Type B pancreatic cell (in vitro differentiated cells): ENCODE results near the gene LRP2. TPM values are rescaled to one million over a fixed set of nuclear protein-coding genes. Genes with fewer than 3 reads are reported as not detected.
"Not testable (repeated sequence)": the region's sequence is repeated elsewhere in the genome, so short reads cannot be mapped to it uniquely, and the experiment has no call there.

Experiments
- DNase-seq: peaks from one replicate; pipeline ENCODE4 v3.0.0; 2021; ENCODE audit warnings: mixed read lengths; ENCODE audit not compliant: unreplicated experiment; ENCODE audit errors: extremely low spot score
- H3K27ac Mint-ChIP-seq: 2 replicates; pipeline ENCODE4 v1.8.0; 2021; ENCODE audit warnings: mild to moderate bottlenecking, mixed read lengths
- H3K27me3 Mint-ChIP-seq: 2 replicates; pipeline ENCODE4 v1.8.0; 2021; ENCODE audit warnings: mixed read lengths
- H3K36me3 Mint-ChIP-seq: 2 replicates; pipeline ENCODE4 v1.8.0; 2021; ENCODE audit warnings: mixed read lengths
- H3K4me1 Mint-ChIP-seq: one replicate; pipeline ENCODE4 v1.8.0; 2021; ENCODE audit warnings: mixed read lengths; ENCODE audit not compliant: unreplicated experiment
- H3K4me3 Mint-ChIP-seq: 2 replicates; pipeline ENCODE4 v1.8.0; 2021; ENCODE audit warnings: mild to moderate bottlenecking, mixed read lengths
- H3K9me3 Mint-ChIP-seq: 2 replicates; pipeline ENCODE4 v1.8.0; 2021; ENCODE audit warnings: mixed read lengths
- CTCF ChIP-seq: fragments of 200-600 bp; sonication (generic); conservative IDR thresholded peaks from 2 replicates; pipeline ENCODE4 v1.5.0; 2021; ENCODE audit warnings: antibody characterized with exemption, mild to moderate bottlenecking
- total RNA-seq: library from RNA; stranded (reverse); gene quantifications from 2 replicates; pipeline ENCODE4 v1.2.1, GENCODE V29; 2021; ENCODE audit warnings: low replicate concordance

The LRP2 gene
- total RNA-seq, 1 donor from 2014 or later: 22.7 TPM

DNA sequence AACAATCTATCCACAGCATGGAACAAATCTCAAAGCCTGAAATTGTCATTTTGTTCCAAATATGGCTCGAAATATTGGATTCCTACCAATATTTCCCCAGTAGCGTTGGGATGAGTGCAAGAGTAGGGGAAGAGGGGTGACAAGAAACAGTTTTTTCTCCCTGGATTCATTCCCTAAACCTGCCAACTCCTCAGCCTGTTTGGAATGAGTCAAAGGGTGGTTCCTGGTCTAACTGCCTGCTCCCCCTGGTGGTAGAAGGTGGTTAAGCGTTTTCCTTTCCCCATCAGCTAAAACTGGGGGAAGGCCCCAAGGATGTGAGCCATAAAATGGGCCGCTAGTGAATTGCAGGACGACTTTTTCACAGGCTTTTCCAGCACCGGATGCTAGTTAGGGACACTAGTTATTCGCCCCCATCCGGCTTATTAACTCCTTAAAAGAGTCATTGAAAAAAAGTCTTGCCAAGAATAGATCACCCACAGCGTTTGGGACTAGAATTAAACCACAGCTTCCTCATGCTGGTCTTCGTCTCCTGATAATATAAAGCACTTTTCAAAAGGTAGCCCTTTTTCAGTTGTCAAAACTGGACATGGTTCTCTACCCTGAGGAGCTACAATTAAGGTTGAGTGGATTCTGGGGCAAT is 220.5 kb downstream of the LRP2 start:
- no peaks in the 10 kb centered on the region for H3K36me3 Mint-ChIP-seq
- peak; percentile 85 for TF ChIP-seq CTCF
- no peak overlapping the region for H3K27ac Mint-ChIP-seq
- no peak for DNase-seq
- no peaks in the 10 kb centered on the region for H3K9me3 Mint-ChIP-seq
- H3K4me1 Mint-ChIP-seq: no peaks in the 10 kb centered on the region
- no peak overlapping the region for H3K4me3 Mint-ChIP-seq
- no peaks in the 10 kb centered on the region for H3K27me3 Mint-ChIP-seq

- no peaks in the 10 kb centered on the region for H3K27me3 Mint-ChIP-seq
- no peak overlapping the region for H3K27ac Mint-ChIP-seq
- H3K4me1 Mint-ChIP-seq: no peaks in the 10 kb centered on the region
- no peak for DNase-seq
- no peak for TF ChIP-seq CTCF
- H3K4me3 Mint-ChIP-seq: no peak overlapping the region
- no peaks in the 10 kb centered on the region for H3K36me3 Mint-ChIP-seq
- no peaks in the 10 kb centered on the region for H3K9me3 Mint-ChIP-seq
Observed at GRCh38 chr2:169139993-169140767, 222.2 kb downstream of the LRP2 start.

DNA sequence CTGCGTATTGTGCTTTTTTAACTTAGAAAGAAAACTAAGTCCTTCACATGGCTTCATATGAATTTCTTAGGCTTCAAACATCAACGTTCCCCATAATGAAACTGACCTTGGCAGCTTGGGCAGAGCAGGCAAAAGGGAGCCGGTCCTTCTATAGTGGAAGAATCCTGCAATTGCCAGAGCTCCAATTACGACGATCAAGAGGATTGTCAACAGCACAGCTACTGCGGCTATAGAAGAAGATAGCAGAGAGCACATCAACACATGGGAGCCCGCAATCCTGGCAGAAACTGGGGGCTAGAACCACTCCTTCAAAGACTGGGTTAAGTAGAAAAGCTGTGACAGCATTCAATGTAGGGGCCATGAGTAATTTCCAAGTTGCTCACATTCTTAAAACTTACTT is 223.2 kb downstream of the LRP2 start:
- no peaks in the 10 kb centered on the region for H3K4me1 Mint-ChIP-seq
- no peak for TF ChIP-seq CTCF
- no peak for DNase-seq
- H3K36me3 Mint-ChIP-seq: no peaks in the 10 kb centered on the region
- no peak overlapping the region for H3K4me3 Mint-ChIP-seq
- H3K27me3 Mint-ChIP-seq: no peaks in the 10 kb centered on the region
- H3K27ac Mint-ChIP-seq: no peak overlapping the region
- no peaks in the 10 kb centered on the region for H3K9me3 Mint-ChIP-seq

DNA sequence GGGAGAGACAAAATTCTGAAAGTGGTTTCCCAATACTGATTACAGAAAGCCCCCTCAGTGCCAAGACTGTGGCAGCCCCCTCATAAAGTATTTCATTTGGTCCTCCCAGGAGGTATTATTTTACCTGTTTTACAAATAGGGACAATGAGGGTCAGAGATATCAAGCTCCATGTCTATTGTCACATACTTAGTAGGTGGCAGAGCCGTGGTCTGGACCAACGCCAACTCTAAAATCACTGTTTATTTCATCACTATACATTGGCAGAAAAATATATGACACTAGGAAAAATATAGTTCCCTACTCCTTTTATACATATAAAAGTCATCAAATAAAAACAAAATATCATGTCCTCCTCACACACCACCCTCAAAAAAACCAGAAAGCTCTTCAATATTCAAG is 224.4 kb downstream of the LRP2 start:
- Mint-ChIP-seq H3K9me3 (no peaks in the 10 kb centered on the region), H3K27ac (no peak overlapping the region), H3K4me1 (no peaks in the 10 kb centered on the region), H3K27me3 (no peaks in the 10 kb centered on the region), H3K4me3 (no peak overlapping the region), H3K36me3 (no peaks in the 10 kb centered on the region)
- DNase-seq: no peak
- no peak for TF ChIP-seq CTCF

DNA sequence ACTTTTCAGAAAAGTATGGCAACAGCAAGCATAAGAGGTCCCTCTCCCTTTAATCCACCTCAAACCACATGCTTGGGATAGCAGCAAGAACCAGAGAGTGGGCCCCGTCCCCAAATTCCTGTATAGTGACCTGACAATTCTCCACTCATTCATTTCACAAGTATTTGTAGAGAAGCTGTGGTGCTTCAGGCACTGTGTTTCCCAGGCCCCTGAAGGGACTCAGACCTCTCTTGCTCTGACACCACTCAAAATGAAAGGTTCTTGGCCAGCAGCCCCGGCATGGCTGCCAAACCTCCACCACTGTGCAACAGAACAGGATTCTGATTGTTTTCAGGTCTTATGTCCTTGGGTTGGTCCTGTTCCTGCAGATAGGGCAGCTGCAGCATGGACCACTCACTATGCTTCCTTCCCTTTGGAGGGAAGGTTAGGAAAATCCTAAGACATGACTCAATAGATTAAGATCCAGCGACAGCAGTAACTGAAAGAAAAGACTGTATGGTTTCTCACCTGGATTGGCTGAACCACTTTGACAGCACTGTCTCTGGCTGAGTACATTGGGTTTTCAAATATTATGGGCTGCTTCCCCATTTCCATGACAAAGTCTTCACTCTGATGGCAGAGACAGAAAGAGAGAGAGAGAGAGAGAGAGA is 225.3 kb downstream of the LRP2 start:
- no peaks in the 10 kb centered on the region for H3K9me3 Mint-ChIP-seq
- no peak for DNase-seq

GRCh38 chr2:169136428-169136827 is 225.9 kb downstream of the LRP2 start:
- H3K36me3 Mint-ChIP-seq, H3K27me3 Mint-ChIP-seq, H3K4me3 Mint-ChIP-seq, H3K27ac Mint-ChIP-seq, DNase-seq, H3K9me3 Mint-ChIP-seq, H3K4me1 Mint-ChIP-seq: not testable (repeated sequence)

More for the DNA sequence above, 225.3 kb downstream of the LRP2 start:
- Mint-ChIP-seq H3K4me3 (no peak overlapping the region), H3K27ac (no peak overlapping the region), H3K4me1 (no peaks in the 10 kb centered on the region), H3K27me3 (no peaks in the 10 kb centered on the region), H3K36me3 (no peaks in the 10 kb centered on the region)
- no peak for TF ChIP-seq CTCF

- not testable (repeated sequence) for H3K4me3 Mint-ChIP-seq, H3K36me3 Mint-ChIP-seq, H3K27ac Mint-ChIP-seq, DNase-seq, H3K4me1 Mint-ChIP-seq, H3K9me3 Mint-ChIP-seq, H3K27me3 Mint-ChIP-seq
Observed at GRCh38 chr2:169134272-169134671, 228.1 kb downstream of the LRP2 start.
